SK-N-SH (cell line): ENCODE data around the gene OR12D1. TPM values are rescaled to one million over a fixed set of nuclear protein-coding genes. Genes with fewer than 3 reads are reported as not detected.
"Not testable (repeated sequence)": the region's sequence is repeated elsewhere in the genome, so short reads cannot be mapped to it uniquely, and the experiment has no call there.

Source experiments
- CTCF ChIA-PET: fragments of 300-600, 350-600 bp; formaldehyde crosslinking; extraction: SDS; loops from one replicate; lab custom pipeline; 2021; lab: Yijun Ruan, JAX
- POLR2A ChIA-PET: fragments of 350-600 bp; sonication (Branson Sonifier 250); formaldehyde crosslinking; extraction: SDS; loops from one replicate; lab custom pipeline; 2020; ENCODE audit warnings: antibody characterized with exemption, inconsistent platforms; lab: Yijun Ruan, JAX
- DNase-seq: peaks from one replicate; pipeline ENCODE4 v3.0.0; 2012
- H2AFZ ChIP-seq: fragments of 200-600 bp; sonication (generic); 2 replicates; pipeline ENCODE4 v1.8.1; 2016; ENCODE audit warnings: antibody characterized with exemption, mild to moderate bottlenecking, low read depth
- H3F3A ChIP-seq: fragments of 200-600 bp; sonication (generic); replicated peaks from 2 replicates; pipeline ENCODE3; 2016; ENCODE audit warnings: antibody characterized with exemption, mild to moderate bottlenecking; ENCODE audit not compliant: insufficient read depth
- H3K27ac ChIP-seq, 2 experiments: fragments of 200-500 bp in 1 of 2; fragments of 200-600 bp in 1 of 2; sonication (Bioruptor generic) in 1 of 2; sonication (generic), shearing (Covaris generic) in 1 of 2; 2 replicates each; pipeline versions ENCODE4 v1.5.1 to v1.6.1; 2014 to 2016; ENCODE audit warnings: low read depth in 2 of 2, inconsistent platforms in 1 of 2, low read length in 1 of 2, mild to moderate bottlenecking in 1 of 2, mixed read lengths in 1 of 2
- H3K27me3 ChIP-seq: fragments of 200-600 bp; sonication (generic), shearing (Covaris generic); 2 replicates; pipeline ENCODE4 v1.6.1; 2016; ENCODE audit warnings: mixed run types; ENCODE audit not compliant: insufficient read depth
- H3K36me3 ChIP-seq, 2 experiments: fragments of 200-500 bp in 1 of 2; fragments of 200-600 bp in 1 of 2; sonication (Bioruptor generic) in 1 of 2; sonication (generic) in 1 of 2; replicated peaks in 1 of 2; 2 replicates each; pipeline versions ENCODE3 to v1.5.1; 2014 to 2016; ENCODE audit warnings: low read length in 1 of 2, mild to moderate bottlenecking in 1 of 2; ENCODE audit not compliant: insufficient read depth in 2 of 2, control insufficient read depth in 1 of 2
- H3K4me1 ChIP-seq, 2 experiments: fragments of 200-500 bp in 1 of 2; fragments of 200-600 bp in 1 of 2; sonication (Bioruptor generic) in 1 of 2; sonication (generic), shearing (Covaris generic) in 1 of 2; 2 replicates each; pipeline versions ENCODE4 v1.5.1 to v1.6.1; 2014 to 2016; ENCODE audit warnings: low read depth in 1 of 2, low read length in 1 of 2, mixed run types in 1 of 2; ENCODE audit not compliant: insufficient read depth in 2 of 2, control insufficient read depth in 1 of 2
- H3K4me2 ChIP-seq: fragments of 200-600 bp; sonication (generic), shearing (Covaris generic); 2 replicates; pipeline ENCODE4 v1.6.1; 2017; ENCODE audit warnings: mixed run types
- H3K4me3 ChIP-seq, 2 experiments: fragments of 200-500 bp in 1 of 2; fragments of 200-600 bp in 1 of 2; sonication (Bioruptor generic) in 1 of 2; sonication (generic), shearing (Covaris generic) in 1 of 2; 2 replicates each; pipeline versions ENCODE4 v1.5.1 to v1.8.1; 2014 to 2016; ENCODE audit warnings: low read depth in 2 of 2, inconsistent platforms in 1 of 2, low read length in 1 of 2, mild to moderate bottlenecking in 1 of 2, mixed read lengths in 1 of 2, moderate library complexity in 1 of 2
- H3K79me2 ChIP-seq: fragments of 200-600 bp; sonication (generic); 2 replicates; pipeline ENCODE4 v1.8.1; 2017; ENCODE audit warnings: mild to moderate bottlenecking; ENCODE audit not compliant: insufficient read depth
- H3K9ac ChIP-seq: fragments of 200-600 bp; sonication (generic); 2 replicates; pipeline ENCODE4 v1.6.1; 2017; ENCODE audit warnings: mixed run types
- H3K9me2 ChIP-seq: fragments of 200-600 bp; sonication (generic); 2 replicates; pipeline ENCODE4 v1.6.1; 2017; ENCODE audit warnings: mixed run types
- H3K9me3 ChIP-seq: fragments of 200-600 bp; sonication (generic); 2 replicates; pipeline ENCODE4 v1.6.1; 2017; ENCODE audit warnings: mixed run types, mild to moderate bottlenecking, moderate library complexity
- H4K20me1 ChIP-seq: fragments of 200-600 bp; sonication (generic); 2 replicates; pipeline ENCODE4 v1.6.1; 2017; ENCODE audit warnings: mild to moderate bottlenecking, mixed run types; ENCODE audit not compliant: insufficient read depth
- FOSL2 ChIP-seq: IDR thresholded peaks from 2 replicates; pipeline ENCODE4 v1.4.0; 2012; ENCODE audit warnings: low read depth, mild to moderate bottlenecking, moderate library complexity, borderline replicate concordance
- IRF3 ChIP-seq: fragments of 150-350 bp; IDR thresholded peaks from 2 replicates; pipeline ENCODE4 v1.6.1; 2016; ENCODE audit warnings: mild to moderate bottlenecking, low read depth, low read length
- JUND ChIP-seq: IDR thresholded peaks from 2 replicates; pipeline ENCODE4 v1.4.0; 2012
- MEF2A ChIP-seq: IDR thresholded peaks from 2 replicates; pipeline ENCODE4 v1.4.0; 2012; ENCODE audit warnings: low read depth, borderline replicate concordance
- PBX3 ChIP-seq: IDR thresholded peaks from 2 replicates; pipeline ENCODE4; 2012
- POLR2AphosphoS5 ChIP-seq: IDR thresholded peaks from 2 replicates; pipeline ENCODE4 v1.6.1; 2012; ENCODE audit warnings: low read depth, low read length
- RAD21 ChIP-seq: IDR thresholded peaks from 2 replicates; pipeline ENCODE4 v1.6.1; 2012; ENCODE audit warnings: mild to moderate bottlenecking, low read length
- SIN3A ChIP-seq: IDR thresholded peaks from 2 replicates; pipeline ENCODE4 v1.6.1; 2012; ENCODE audit warnings: low read depth, mild to moderate bottlenecking, low read length, moderate library complexity, borderline replicate concordance
- TCF12 ChIP-seq: IDR thresholded peaks from 2 replicates; pipeline ENCODE4 v1.4.0; 2012
- TEAD4 ChIP-seq: IDR thresholded peaks from 2 replicates; pipeline ENCODE4 v1.4.0; 2012; ENCODE audit warnings: mild to moderate bottlenecking, borderline replicate concordance; ENCODE audit not compliant: insufficient read depth
- USF1 ChIP-seq: IDR thresholded peaks from 2 replicates; pipeline ENCODE4 v1.4.0; 2012; ENCODE audit warnings: low read depth, borderline replicate concordance
- ZBTB33 ChIP-seq: IDR thresholded peaks from 2 replicates; pipeline ENCODE4 v1.4.0; 2012; ENCODE audit warnings: low read depth, borderline replicate concordance
- WGBS: methylation state at CpG from one replicate; pipeline ENCODE4 v1.1.6; 2017; ENCODE audit warnings: low lambda C conversion rate; 5-methylcytosine and 5-hydroxymethylcytosine counted together
- polyA plus RNA-seq, 3 experiments: library from polyadenylated mRNA; depleted of rRNA; stranded (reverse); fragments of >200 nt; gene quantifications; 2 replicates each; pipeline ENCODE4 v1.2.3, GENCODE V29; 2012

Gene OR12D1
- polyA plus RNA-seq, 1 of the 3 experiments (the other 2 are of a cell fraction) = not detected

- no peak for TF ChIP-seq SIN3A
Observed at GRCh38 chr6:29439006-29439405, 24.3 kb downstream of the OR12D1 start, which contains the start of gene OR10C1 (continued).

- H3K9me2 ChIP-seq = no peaks in the 10 kb centered on the region
- no peaks in the 10 kb centered on the region for H3K36me3 ChIP-seq
- H3K79me2 ChIP-seq = no peaks in the 10 kb centered on the region
- no peak overlapping the region for H3K4me3 ChIP-seq
- WGBS = 0% methylated on average over 1 of the region's 1 CpG
- H3K4me1 ChIP-seq = no peaks in the 10 kb centered on the region; a peak in 1 of 4 replicates
- POLR2A ChIA-PET = no interaction called here
- H3K27me3 ChIP-seq = peaks cover 16% of the 10 kb centered on the region; the same call in 1 of the 2 replicates
- no peak overlapping the region for H2AFZ ChIP-seq
- DNase-seq = no peak
- no peak overlapping the region for H3K4me2 ChIP-seq
- no peak overlapping the region for H3K27ac ChIP-seq
- CTCF ChIA-PET = no interaction called here
- no peak overlapping the region for H3K9ac ChIP-seq
- no peak for TF ChIP-seq JUND
- TF ChIP-seq ZBTB33 = no peak
- TF ChIP-seq FOSL2 = no peak
- TF ChIP-seq MEF2A = no peak
- no peak for TF ChIP-seq RAD21
- no peak for TF ChIP-seq TEAD4
- TF ChIP-seq POLR2AphosphoS5 = no peak
- no peak for TF ChIP-seq TCF12
- no peak for TF ChIP-seq USF1
- TF ChIP-seq PBX3 = no peak
- no peak for TF ChIP-seq IRF3
- TF ChIP-seq, all 33 proteins: peak for 0
- Histone ChIP-seq H4K20me1 (no peaks in the 10 kb centered on the region), H3K9me3 (no peaks in the 10 kb centered on the region), H3F3A (peaks cover 2% of the 10 kb centered on the region)
Observed at GRCh38 chr6:29442719-29443118, 28.0 kb downstream of the OR12D1 start.

GRCh38 chr6:29444031-29444430 is 29.3 kb downstream of the OR12D1 start:
- H3K9ac ChIP-seq, DNase-seq, H3K9me3 ChIP-seq, H3K36me3 ChIP-seq, H3F3A ChIP-seq, H3K4me2 ChIP-seq, H3K27ac ChIP-seq, H4K20me1 ChIP-seq, H3K9me2 ChIP-seq, POLR2A ChIA-PET, H3K4me1 ChIP-seq, H2AFZ ChIP-seq, H3K4me3 ChIP-seq, H3K79me2 ChIP-seq: not testable (repeated sequence)
- peaks cover 12% of the 10 kb centered on the region; the same call in 1 of the 2 replicates for H3K27me3 ChIP-seq
- CTCF ChIA-PET = interaction anchor here (1.2 kb wide), 1 partner anchor 8 kb away, joined by 4 read pairs; no protein-coding TSS in a partner anchor
- WGBS = 0% methylated on average over 1 of the region's 1 CpG
